Mesothelial cell of epicardium (in vitro differentiated cells): ENCODE data around the gene APOBEC3A. TPM values are rescaled to one million over a fixed set of nuclear protein-coding genes. Genes with fewer than 3 reads are reported as not detected.

Experiments
- DNase-seq, 2 experiments: peaks; one replicate each; pipeline ENCODE4 v3.0.0; 2021; ENCODE audit warnings: low spot score in 2 of 2; ENCODE audit not compliant: unreplicated experiment in 2 of 2
- H3K27ac Mint-ChIP-seq: 2 replicates; pipeline ENCODE4 v1.8.0; 2021; ENCODE audit warnings: mixed read lengths
- H3K27me3 Mint-ChIP-seq: 2 replicates; pipeline ENCODE4 v1.8.0; 2021; ENCODE audit warnings: low read depth, mixed read lengths
- H3K36me3 Mint-ChIP-seq: 2 replicates; pipeline ENCODE4 v1.8.0; 2021; ENCODE audit warnings: mixed read lengths
- H3K4me1 Mint-ChIP-seq: 2 replicates; pipeline ENCODE4 v1.8.0; 2021; ENCODE audit warnings: mixed read lengths
- H3K4me3 Mint-ChIP-seq: 2 replicates; pipeline ENCODE4 v1.8.0; 2021; ENCODE audit warnings: mild to moderate bottlenecking, moderate library complexity, mixed read lengths
- H3K9me3 Mint-ChIP-seq: 2 replicates; pipeline ENCODE4 v1.8.0; 2021; ENCODE audit warnings: mixed read lengths
- total RNA-seq: library from RNA; stranded (reverse); gene quantifications from 3 replicates; pipeline ENCODE4 v1.2.1, GENCODE V29; 2021
- TF ChIP-seq, protein P1 (sequence below): fragments of 200-600 bp; sonication (generic); IDR thresholded peaks from one replicate; pipeline ENCODE4 v1.5.0; 2021; ENCODE audit warnings: antibody characterized with exemption; ENCODE audit not compliant: unreplicated experiment

The APOBEC3A gene
- total RNA-seq, result not detected in 3 replicates

DNA sequence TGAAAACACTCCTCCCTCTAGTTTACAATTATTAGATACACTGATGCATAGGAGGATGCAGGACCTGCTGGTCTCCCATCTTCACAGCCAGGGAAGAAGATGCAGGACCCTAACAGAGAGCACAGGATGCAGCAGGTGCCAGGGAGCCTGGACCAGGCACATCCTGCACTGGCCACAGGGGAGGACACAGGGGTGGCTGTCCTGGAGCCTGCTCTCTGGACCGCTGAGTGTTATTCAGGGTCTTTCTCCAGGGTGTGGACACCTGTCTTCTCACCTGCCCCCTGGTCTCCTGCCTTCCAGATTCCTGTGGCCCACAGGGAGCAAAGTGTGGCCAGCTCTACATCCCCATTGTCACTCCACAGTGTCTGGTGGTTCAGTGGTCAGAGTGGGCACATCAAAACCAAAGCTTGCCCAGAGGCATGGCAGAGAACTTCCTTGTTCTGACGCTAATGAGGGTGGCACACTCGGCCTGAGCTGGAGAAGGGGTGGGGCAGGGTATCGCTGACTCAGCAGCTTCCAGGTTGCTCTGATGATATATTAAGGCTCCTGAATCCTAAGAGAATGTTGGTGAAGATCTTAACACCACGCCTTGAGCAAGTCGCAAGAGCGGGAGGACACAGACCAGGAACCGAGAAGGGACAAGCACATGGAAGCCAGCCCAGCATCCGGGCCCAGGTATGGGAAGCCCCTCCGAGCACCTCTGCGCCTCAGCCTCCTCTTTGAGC lies at the start of gene APOBEC3A:
APOBEC3A (plus strand) TSS at position 564 of the 725 bp plus-strand sequence; CDS start at position 647, 83 bp downstream.
- TF ChIP-seq, protein P1, sequence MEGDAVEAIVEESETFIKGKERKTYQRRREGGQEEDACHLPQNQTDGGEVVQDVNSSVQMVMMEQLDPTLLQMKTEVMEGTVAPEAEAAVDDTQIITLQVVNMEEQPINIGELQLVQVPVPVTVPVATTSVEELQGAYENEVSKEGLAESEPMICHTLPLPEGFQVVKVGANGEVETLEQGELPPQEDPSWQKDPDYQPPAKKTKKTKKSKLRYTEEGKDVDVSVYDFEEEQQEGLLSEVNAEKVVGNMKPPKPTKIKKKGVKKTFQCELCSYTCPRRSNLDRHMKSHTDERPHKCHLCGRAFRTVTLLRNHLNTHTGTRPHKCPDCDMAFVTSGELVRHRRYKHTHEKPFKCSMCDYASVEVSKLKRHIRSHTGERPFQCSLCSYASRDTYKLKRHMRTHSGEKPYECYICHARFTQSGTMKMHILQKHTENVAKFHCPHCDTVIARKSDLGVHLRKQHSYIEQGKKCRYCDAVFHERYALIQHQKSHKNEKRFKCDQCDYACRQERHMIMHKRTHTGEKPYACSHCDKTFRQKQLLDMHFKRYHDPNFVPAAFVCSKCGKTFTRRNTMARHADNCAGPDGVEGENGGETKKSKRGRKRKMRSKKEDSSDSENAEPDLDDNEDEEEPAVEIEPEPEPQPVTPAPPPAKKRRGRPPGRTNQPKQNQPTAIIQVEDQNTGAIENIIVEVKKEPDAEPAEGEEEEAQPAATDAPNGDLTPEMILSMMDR, result no peak
- peaks cover 3% of the 10 kb centered on the region for H3K4me1 Mint-ChIP-seq
- peaks cover 22% of the 10 kb centered on the region for H3K27me3 Mint-ChIP-seq
- no peaks in the 10 kb centered on the region for H3K9me3 Mint-ChIP-seq
- H3K4me3 Mint-ChIP-seq, result no peak within 1 kb of the TSS
- no peak within 1 kb of the TSS for H3K27ac Mint-ChIP-seq
- no peak for DNase-seq
- no peaks in the 10 kb centered on the region for H3K36me3 Mint-ChIP-seq

DNA sequence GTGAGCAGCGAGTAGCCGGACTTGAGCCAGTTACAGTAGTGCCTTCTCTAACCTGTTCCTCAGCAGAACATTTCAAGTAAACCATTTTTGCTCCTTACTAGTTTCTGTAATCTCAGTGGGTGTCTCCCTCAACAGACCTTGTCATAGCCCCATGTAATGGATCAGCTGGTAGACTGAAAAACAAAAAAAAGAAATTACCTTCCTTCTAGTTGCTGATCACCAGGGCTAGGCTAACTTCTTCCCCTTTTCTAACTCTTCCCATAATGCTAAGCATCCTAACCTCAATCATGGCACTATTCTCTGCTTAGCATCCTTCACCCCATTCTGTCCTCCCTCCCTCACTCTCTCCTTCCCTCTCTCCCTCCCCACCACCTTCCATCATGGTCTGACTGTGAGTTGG lies 49.6 kb upstream of the APOBEC3A start:
- no peak for DNase-seq
- Mint-ChIP-seq H3K27me3 (peaks cover 20% of the 10 kb centered on the region), H3K27ac (no peak overlapping the region), H3K4me1 (no peaks in the 10 kb centered on the region), H3K4me3 (no peak overlapping the region), H3K36me3 (peaks cover 4% of the 10 kb centered on the region), H3K9me3 (peaks cover 15% of the 10 kb centered on the region)
- TF ChIP-seq, protein P1, result no peak

DNA sequence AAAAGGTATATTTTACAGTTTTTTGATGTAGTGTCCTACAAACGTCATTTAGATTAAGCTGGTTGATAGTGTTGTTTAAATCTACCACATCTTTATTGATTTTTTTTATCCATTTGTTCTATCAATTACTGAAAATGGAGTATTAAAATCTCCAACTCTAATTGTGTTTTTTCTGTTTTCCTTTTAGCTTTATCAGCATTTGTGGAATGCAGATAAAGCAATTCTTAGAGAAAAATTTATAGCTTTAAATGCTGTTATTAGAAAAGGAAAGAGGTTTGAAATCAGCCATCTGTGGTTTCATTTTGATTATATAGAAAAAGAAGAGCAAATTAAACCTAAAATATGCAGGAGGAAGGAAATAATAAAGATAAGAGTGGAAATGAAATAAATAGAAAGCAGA lies 46.0 kb upstream of the APOBEC3A start:
- H3K36me3 Mint-ChIP-seq, result no peaks in the 10 kb centered on the region
- H3K4me1 Mint-ChIP-seq, result no peaks in the 10 kb centered on the region
- H3K9me3 Mint-ChIP-seq, result peaks cover 11% of the 10 kb centered on the region
- no peak for DNase-seq
- no peak overlapping the region for H3K4me3 Mint-ChIP-seq
- H3K27me3 Mint-ChIP-seq, result peaks cover 38% of the 10 kb centered on the region
- H3K27ac Mint-ChIP-seq, result no peak overlapping the region
- TF ChIP-seq, protein P1, result no peak

DNA sequence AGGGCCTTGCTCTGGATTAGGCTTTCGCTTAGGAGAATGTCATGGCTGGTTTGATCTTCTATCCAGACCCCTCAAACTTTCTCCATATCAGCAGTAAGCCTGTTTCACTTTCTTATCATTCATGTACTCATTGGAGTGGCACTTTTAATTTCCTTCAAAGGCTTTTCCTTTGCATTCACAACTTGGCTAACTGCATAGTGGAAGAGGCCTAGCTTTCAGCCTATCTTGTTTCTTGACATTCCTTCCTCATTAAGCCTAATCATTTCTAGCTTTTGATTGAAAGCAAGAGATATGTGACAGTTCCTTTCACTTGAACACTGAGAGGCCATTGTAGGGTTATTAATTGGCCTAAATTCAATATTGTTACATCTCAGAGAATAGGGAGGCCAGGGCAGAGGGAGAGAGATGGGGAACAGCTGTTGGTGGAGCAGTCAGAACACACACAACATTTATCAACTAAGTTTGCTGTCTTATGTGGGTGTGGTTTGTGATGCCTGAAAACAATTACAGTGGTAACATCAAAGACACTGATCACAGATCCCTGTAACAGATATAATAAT lies 37.7 kb upstream of the APOBEC3A start:
- Mint-ChIP-seq H3K27ac (no peak overlapping the region), H3K27me3 (peaks cover 20% of the 10 kb centered on the region), H3K4me3 (no peak overlapping the region), H3K4me1 (peaks cover 22% of the 10 kb centered on the region), H3K9me3 (no peaks in the 10 kb centered on the region), H3K36me3 (no peaks in the 10 kb centered on the region)
- TF ChIP-seq, protein P1, result no peak
- DNase-seq, result no peak

DNA sequence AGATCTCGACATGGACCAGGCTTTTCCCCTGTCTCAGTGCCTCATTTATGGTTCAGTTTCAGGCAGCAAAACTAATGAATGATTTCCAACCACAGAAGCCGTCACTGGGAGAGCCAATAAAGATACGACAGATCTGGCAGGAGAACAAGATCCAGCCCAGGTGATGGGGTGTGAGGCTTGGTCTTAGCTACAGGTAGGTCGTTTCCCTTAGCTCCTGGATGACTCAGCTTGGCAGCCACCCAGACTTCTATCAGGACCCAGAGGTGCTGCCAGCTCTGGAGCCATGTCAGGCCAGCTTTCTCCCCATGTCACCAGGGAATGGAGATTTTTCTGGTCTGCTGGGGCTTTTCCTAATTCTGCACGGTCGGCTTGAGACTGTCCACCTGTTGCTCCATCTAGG lies 36.3 kb upstream of the APOBEC3A start:
- Mint-ChIP-seq H3K36me3 (no peaks in the 10 kb centered on the region), H3K9me3 (no peaks in the 10 kb centered on the region), H3K27me3 (peaks cover 13% of the 10 kb centered on the region), H3K4me3 (no peak overlapping the region), H3K4me1 (peaks cover 35% of the 10 kb centered on the region), H3K27ac (no peak overlapping the region)
- DNase-seq, result no peak
- TF ChIP-seq, protein P1, result no peak
